Keratinocyte (primary cell): ENCODE data around the gene GFI1. TPM values are rescaled to one million over a fixed set of nuclear protein-coding genes. Genes with fewer than 3 reads are reported as not detected.

Source experiments
- DNase-seq: peaks from one replicate; pipeline ENCODE4 v3.0.0-alpha.2; 2011; ENCODE audit warnings: low read depth, missing footprints, low spot score
- FAIRE-seq: peaks from 2 replicates; lab custom pipeline; 2011; peaks lifted over from hg19 to GRCh38; lab: Jason Lieb, UNC
- H2AFZ ChIP-seq: 2 replicates; pipeline ENCODE4 v1.6.0; 2012; ENCODE audit warnings: low read length, control low read depth, inconsistent platforms; ENCODE audit not compliant: control insufficient read depth
- H3K27ac ChIP-seq: 2 replicates; pipeline ENCODE4 v1.5.1; 2011; ENCODE audit warnings: low read length; ENCODE audit not compliant: control insufficient read depth, insufficient read depth
- H3K27me3 ChIP-seq: 3 replicates; pipeline ENCODE4 v1.6.0; 2011; ENCODE audit warnings: low read length; ENCODE audit not compliant: control insufficient read depth, insufficient read depth; ENCODE audit errors: extremely low read depth
- H3K36me3 ChIP-seq, 2 experiments: 2 replicates in 1 of 2; 3 replicates in 1 of 2; pipeline ENCODE4 v1.5.1; 2011; ENCODE audit warnings: low read length in 2 of 2, mild to moderate bottlenecking in 1 of 2; ENCODE audit not compliant: control insufficient read depth in 2 of 2, insufficient read depth in 2 of 2; ENCODE audit errors: extremely low read depth in 1 of 2
- H3K4me1 ChIP-seq: 3 replicates; pipeline ENCODE4 v1.5.1; 2011; ENCODE audit warnings: low read length; ENCODE audit not compliant: control insufficient read depth, insufficient read depth; ENCODE audit errors: extremely low read depth
- H3K4me2 ChIP-seq: 3 replicates; pipeline ENCODE4 v1.6.0; 2011; ENCODE audit warnings: low read depth, low read length; ENCODE audit not compliant: control insufficient read depth, insufficient read depth; ENCODE audit errors: extremely low read depth
- H3K4me3 ChIP-seq, 3 experiments: fragments of 200-600 bp in 1 of 3; sonication (generic) in 1 of 3; 2 replicates in 2 of 3; 3 replicates in 1 of 3; pipeline ENCODE4 v1.5.1; 2011 to 2016; ENCODE audit warnings: low read length in 3 of 3, mild to moderate bottlenecking in 3 of 3, control low read depth in 2 of 3, inconsistent platforms in 1 of 3, low read depth in 1 of 3, mixed read lengths in 1 of 3, mixed run types in 1 of 3, moderate library complexity in 1 of 3; ENCODE audit not compliant: control insufficient read depth in 2 of 3, insufficient read depth in 2 of 3; ENCODE audit errors: extremely low read depth in 1 of 3
- H3K79me2 ChIP-seq: 2 replicates; pipeline ENCODE4 v1.6.0; 2012; ENCODE audit warnings: low read length; ENCODE audit not compliant: control insufficient read depth, insufficient read depth
- H3K9ac ChIP-seq: 3 replicates; pipeline ENCODE4 v1.6.0; 2011; ENCODE audit warnings: low read length; ENCODE audit not compliant: control insufficient read depth, insufficient read depth; ENCODE audit errors: extremely low read depth
- H3K9me1 ChIP-seq: 3 replicates; pipeline ENCODE4 v1.6.0; 2011; ENCODE audit warnings: low read length; ENCODE audit not compliant: control insufficient read depth, insufficient read depth; ENCODE audit errors: extremely low read depth
- H3K9me3 ChIP-seq: 2 replicates; pipeline ENCODE4 v1.5.1; 2012; ENCODE audit warnings: low read depth, low read length; ENCODE audit not compliant: control insufficient read depth
- H4K20me1 ChIP-seq: 3 replicates; pipeline ENCODE4 v1.6.0; 2011; ENCODE audit warnings: low read length; ENCODE audit not compliant: control insufficient read depth, insufficient read depth; ENCODE audit errors: extremely low read depth
- EZH2 ChIP-seq: IDR thresholded peaks from one replicate; pipeline ENCODE4 v1.6.1; 2012; ENCODE audit warnings: inconsistent platforms, mild to moderate bottlenecking, low read length, moderate library complexity
- dilution Hi-C: fragments of 300-500 bp; cut with MboI; formaldehyde crosslinking; loops from one replicate; pipeline ENCODE4 v1.7.0; 2020; ENCODE audit warnings: low sequenced_read_pairs; ENCODE audit not compliant: extremely low pct_ligation_motif_present
- polyA plus RNA-seq, 5 experiments: library from polyadenylated mRNA; depleted of rRNA in 3 of 5; stranded (reverse) in 3 of 5; stranded (forward) in 1 of 5; unstranded in 1 of 5; fragments of >200 nt; gene quantifications; 1 replicate in 1 of 5; 2 replicates in 3 of 5; 3 replicates in 1 of 5; pipeline versions ENCODE4 v1.2.1 to v1.2.3, GENCODE V29; 2011 to 2012; ENCODE audit warnings: missing spikeins in 2 of 5, low read depth in 1 of 5, low replicate concordance in 1 of 5
- TF ChIP-seq, protein P1 (sequence below), 3 experiments: IDR thresholded peaks in 1 of 3; conservative IDR thresholded peaks in 1 of 3; optimal IDR thresholded peaks in 1 of 3; 2 replicates in 2 of 3; 3 replicates in 1 of 3; pipeline versions ENCODE3 to v1.5.1; 2011; ENCODE audit warnings: low read length in 3 of 3, mild to moderate bottlenecking in 3 of 3, moderate library complexity in 2 of 3, control low read depth in 1 of 3, inconsistent platforms in 1 of 3; ENCODE audit not compliant: insufficient read depth in 2 of 3; ENCODE audit errors: extremely low read depth in 1 of 3

GFI1 gene
- polyA plus RNA-seq, 1 donor (not counting 4 experiments of a cell fraction or from before 2014, with no cell fraction given), result 0.17 TPM

DNA sequence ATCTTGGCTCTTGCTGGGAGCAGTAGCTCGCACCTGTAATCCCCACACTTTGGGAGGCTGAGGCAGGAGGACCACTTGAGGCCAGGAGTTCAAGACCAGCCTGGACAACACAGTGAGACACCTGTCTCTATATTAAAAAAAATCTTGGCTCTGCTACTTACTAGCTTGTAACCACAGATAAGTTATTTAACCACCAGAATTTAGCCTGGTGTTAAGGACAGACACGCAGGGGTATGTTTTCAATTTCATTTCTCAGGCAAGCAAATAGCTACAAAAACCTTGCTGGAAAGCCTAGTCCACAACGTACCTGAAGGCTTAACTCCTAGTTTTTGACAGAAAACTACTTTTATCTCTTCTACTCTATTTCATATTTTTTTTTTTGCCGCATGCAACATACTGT lies 24.8 kb upstream of the GFI1 start:
- Histone ChIP-seq H3K4me2 (no peak overlapping the region), H3K4me3 (no peak overlapping the region), H3K4me1 (no peaks in the 10 kb centered on the region), H3K9me3 (no peaks in the 10 kb centered on the region), H3K27ac (no peak overlapping the region), H4K20me1 (no peaks in the 10 kb centered on the region), H3K9ac (no peak overlapping the region), H3K79me2 (no peaks in the 10 kb centered on the region), H3K27me3 (no peaks in the 10 kb centered on the region), H2AFZ (no peak overlapping the region), H3K36me3 (peaks cover 0 to 3% of the 10 kb centered on the region in 2 experiments), H3K9me1 (no peaks in the 10 kb centered on the region)
- FAIRE-seq, result no peak
- DNase-seq, result no peak
- dilution Hi-C loops, result no loop called here
- no peak for TF ChIP-seq EZH2
- TF ChIP-seq, protein P1, sequence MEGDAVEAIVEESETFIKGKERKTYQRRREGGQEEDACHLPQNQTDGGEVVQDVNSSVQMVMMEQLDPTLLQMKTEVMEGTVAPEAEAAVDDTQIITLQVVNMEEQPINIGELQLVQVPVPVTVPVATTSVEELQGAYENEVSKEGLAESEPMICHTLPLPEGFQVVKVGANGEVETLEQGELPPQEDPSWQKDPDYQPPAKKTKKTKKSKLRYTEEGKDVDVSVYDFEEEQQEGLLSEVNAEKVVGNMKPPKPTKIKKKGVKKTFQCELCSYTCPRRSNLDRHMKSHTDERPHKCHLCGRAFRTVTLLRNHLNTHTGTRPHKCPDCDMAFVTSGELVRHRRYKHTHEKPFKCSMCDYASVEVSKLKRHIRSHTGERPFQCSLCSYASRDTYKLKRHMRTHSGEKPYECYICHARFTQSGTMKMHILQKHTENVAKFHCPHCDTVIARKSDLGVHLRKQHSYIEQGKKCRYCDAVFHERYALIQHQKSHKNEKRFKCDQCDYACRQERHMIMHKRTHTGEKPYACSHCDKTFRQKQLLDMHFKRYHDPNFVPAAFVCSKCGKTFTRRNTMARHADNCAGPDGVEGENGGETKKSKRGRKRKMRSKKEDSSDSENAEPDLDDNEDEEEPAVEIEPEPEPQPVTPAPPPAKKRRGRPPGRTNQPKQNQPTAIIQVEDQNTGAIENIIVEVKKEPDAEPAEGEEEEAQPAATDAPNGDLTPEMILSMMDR (optimal IDR thresholded peaks at IDR 0.05 in 1 of 3, IDR thresholded peaks at IDR 0.05 in 1 of 3, conservative IDR thresholded peaks at IDR 0.05 in 1 of 3; ENCODE audit: extremely low read depth in 1 of 3, insufficient read depth in 2 of 3, low read length in 3 of 3), result no peak

DNA sequence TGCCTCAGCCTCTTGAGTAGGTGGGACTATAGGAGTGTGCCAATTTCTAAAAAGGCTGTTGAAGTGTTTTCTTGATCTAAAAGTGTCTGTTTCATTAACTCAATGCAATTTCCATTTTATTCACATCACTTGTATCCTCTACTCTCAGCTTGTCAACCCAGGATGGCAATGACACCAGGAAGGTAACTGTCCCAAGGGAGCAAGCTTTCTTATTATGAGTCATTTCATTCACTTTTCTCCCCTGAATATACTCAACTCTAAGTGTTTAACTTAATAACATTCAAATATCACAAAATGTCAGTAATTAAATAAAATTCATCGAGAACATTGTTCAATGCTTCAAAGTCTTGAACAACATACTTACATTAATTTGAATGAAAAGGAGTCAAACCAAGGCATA lies 22.9 kb upstream of the GFI1 start:
- H3K4me1 ChIP-seq, result no peaks in the 10 kb centered on the region
- dilution Hi-C loops, result no loop called here
- peaks cover 0 to 3% of the 10 kb centered on the region in 2 experiments for H3K36me3 ChIP-seq
- H3K79me2 ChIP-seq, result no peaks in the 10 kb centered on the region
- no peaks in the 10 kb centered on the region for H4K20me1 ChIP-seq
- TF ChIP-seq EZH2, result no peak
- TF ChIP-seq, protein P1 (optimal IDR thresholded peaks at IDR 0.05 in 1 of 3, IDR thresholded peaks at IDR 0.05 in 1 of 3, conservative IDR thresholded peaks at IDR 0.05 in 1 of 3; ENCODE audit: extremely low read depth in 1 of 3, insufficient read depth in 2 of 3, low read length in 3 of 3), result no peak
- H3K9ac ChIP-seq, result no peak overlapping the region
- H3K9me3 ChIP-seq, result no peaks in the 10 kb centered on the region
- FAIRE-seq (no peak), DNase-seq (no peak)
- H3K4me2 ChIP-seq, result no peak overlapping the region
- H3K9me1 ChIP-seq, result no peaks in the 10 kb centered on the region
- H2AFZ ChIP-seq, result no peak overlapping the region
- H3K27me3 ChIP-seq, result no peaks in the 10 kb centered on the region
- no peak overlapping the region for H3K4me3 ChIP-seq
- H3K27ac ChIP-seq, result no peak overlapping the region
